Astrocyte of the cerebellum (primary cell): Measurements from ENCODE around the gene OR4E1.

Experiments used
- DNase-seq: peaks from one replicate; pipeline ENCODE4 v3.0.0-alpha.2; 2011; ENCODE audit warnings: low read depth
- H3K4me3 ChIP-seq: 2 replicates; pipeline ENCODE4 v1.5.1; 2011; ENCODE audit warnings: mild to moderate bottlenecking, low read depth, low read length, moderate library complexity
- in situ Hi-C: cut with HindIII; loops from 2 replicates; pipeline ENCODE4 v1.10.0; 2017; ENCODE audit warnings: low sequenced_read_pairs
- TF ChIP-seq, protein P1 (sequence below): IDR thresholded peaks from 2 replicates; pipeline ENCODE4 v1.5.1; 2012; ENCODE audit warnings: low read length, low read depth, moderate library complexity, mild to moderate bottlenecking; ENCODE audit errors: missing control alignments

OR4E1 gene

DNA sequence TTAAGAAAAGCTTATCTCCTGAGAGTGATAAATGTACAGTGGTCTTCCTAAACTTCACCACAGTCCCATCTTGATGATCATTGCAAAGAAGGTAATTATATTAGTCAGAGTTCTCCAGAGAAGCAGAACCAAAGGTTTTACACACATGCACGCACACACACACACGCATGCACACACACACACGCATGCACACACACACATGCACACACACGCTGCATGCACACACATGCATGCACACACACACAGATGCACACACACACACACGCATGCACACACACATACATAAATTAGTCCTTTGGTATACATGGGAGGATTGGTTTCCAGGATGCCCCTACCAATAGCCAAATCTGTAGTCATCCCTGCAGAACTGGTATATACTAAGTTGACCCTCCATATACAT lies 19.4 kb downstream of the OR4E1 start:
- DNase-seq: no peak
- no peak overlapping the region for H3K4me3 ChIP-seq
- TF ChIP-seq, protein P1, sequence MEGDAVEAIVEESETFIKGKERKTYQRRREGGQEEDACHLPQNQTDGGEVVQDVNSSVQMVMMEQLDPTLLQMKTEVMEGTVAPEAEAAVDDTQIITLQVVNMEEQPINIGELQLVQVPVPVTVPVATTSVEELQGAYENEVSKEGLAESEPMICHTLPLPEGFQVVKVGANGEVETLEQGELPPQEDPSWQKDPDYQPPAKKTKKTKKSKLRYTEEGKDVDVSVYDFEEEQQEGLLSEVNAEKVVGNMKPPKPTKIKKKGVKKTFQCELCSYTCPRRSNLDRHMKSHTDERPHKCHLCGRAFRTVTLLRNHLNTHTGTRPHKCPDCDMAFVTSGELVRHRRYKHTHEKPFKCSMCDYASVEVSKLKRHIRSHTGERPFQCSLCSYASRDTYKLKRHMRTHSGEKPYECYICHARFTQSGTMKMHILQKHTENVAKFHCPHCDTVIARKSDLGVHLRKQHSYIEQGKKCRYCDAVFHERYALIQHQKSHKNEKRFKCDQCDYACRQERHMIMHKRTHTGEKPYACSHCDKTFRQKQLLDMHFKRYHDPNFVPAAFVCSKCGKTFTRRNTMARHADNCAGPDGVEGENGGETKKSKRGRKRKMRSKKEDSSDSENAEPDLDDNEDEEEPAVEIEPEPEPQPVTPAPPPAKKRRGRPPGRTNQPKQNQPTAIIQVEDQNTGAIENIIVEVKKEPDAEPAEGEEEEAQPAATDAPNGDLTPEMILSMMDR: no peak
- in situ Hi-C loops: no loop called here

DNA sequence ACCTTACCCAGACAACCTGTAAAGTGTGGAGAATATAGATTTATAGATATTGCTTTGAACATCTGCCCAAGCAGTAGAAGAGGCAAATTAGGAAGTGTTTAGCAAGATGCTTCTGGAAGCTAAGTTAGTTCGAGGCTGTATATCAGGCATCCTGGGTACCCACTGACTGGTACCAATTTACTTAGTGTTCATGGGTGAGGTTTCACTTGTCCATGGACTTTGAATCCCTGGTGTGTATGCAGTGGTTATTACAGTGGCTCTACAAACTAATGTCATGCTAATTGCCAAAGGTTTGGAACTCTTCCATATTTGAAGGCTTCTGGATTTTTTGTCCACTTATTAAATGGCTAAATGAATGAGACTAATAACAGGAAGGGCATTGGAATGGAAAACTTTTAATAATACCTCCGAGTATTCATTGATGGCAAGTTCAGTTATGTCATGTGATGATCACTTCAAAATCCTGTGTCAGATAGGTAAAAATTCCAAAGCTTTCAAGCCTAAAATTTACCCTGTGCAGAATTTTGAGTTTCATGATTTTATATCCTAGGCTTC lies 20.2 kb downstream of the OR4E1 start, which contains the start of gene OR4E2:
Gene OR4E2, plus strand, starts transcription at position 505 of the 555 bp plus-strand sequence. CDS start 11,248 bp downstream, outside the sequence.
- no peak within 1 kb of the TSS for H3K4me3 ChIP-seq

DNA sequence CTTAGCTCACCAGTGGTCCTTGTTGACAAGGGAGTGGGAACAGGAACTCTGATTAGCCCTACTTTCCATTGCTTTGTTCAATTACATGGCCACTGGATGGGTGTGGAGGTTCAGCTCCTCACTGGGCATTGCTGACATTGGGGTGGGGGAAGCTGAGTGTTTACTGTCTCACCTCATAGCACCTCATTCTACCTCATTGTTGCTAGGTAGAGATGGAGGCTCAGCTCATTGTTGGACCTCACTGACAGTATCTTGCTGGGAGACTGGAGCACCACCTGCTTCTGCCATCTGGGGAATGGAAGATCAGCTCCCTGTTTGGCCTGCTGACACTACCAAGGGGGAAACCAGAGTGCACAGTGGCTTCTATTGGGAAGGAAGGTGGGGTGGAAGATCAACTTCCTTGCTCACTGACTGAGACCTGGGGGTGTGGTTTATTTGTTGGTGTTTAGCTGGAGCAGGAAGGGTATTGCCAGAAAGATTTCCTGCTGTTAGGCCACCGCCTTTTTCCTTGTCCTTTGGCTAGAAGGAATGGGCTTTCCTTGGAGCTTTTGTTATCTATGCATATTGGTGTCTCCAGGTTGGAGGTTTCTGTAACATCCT lies 21.3 kb downstream of the OR4E1 start:
- in situ Hi-C loops: no loop called here
- TF ChIP-seq, protein P1: no peak
- H3K4me3 ChIP-seq: no peak overlapping the region
- no peak for DNase-seq

More for the DNA sequence above, 20.2 kb downstream of the OR4E1 start, which contains the start of gene OR4E2:
- in situ Hi-C loops: no loop called here
- TF ChIP-seq, protein P1: no peak
- no peak for DNase-seq

DNA sequence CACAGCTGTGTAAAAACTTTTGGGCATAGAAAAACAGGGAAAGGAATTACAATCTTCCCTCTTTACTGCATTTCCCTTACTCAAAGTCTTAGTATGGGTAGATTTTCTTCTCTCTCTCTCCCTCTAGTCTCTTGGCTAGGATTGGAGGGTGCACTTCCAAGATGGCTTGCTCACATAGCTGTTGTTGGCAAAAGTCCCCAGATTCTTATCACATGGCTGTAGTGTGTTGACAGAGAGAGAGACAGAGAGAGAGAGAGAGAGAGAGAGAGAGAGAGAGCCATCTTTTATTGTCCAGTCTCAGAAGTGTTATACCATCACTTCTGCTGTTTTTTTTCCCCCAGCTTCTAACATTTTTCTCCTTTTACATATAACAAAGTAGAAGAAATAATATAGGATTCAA lies 26.2 kb downstream of the OR4E1 start:
- H3K4me3 ChIP-seq: no peak overlapping the region
- in situ Hi-C loops: no loop called here
- TF ChIP-seq, protein P1: no peak
- DNase-seq: no peak

DNA sequence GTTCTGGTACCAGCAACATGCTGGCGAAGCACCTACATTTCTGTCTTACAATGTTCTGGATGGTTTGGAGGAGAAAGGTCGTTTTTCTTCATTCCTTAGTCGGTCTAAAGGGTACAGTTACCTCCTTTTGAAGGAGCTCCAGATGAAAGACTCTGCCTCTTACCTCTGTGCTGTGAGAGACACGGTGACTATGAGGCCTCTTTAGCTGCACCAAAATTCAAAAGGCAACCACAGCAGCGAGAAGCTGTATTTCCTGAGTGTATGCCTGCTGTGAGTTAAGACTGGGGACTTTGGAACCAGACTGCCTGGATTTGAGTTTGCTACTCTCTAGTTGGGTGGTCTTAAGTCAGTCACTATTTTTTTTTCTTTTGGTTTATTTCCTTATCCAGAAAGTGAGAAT lies 30.2 kb downstream of the OR4E1 start:
- no peak overlapping the region for H3K4me3 ChIP-seq
- TF ChIP-seq, protein P1: no peak
- in situ Hi-C loops: no loop called here
- no peak for DNase-seq

DNA sequence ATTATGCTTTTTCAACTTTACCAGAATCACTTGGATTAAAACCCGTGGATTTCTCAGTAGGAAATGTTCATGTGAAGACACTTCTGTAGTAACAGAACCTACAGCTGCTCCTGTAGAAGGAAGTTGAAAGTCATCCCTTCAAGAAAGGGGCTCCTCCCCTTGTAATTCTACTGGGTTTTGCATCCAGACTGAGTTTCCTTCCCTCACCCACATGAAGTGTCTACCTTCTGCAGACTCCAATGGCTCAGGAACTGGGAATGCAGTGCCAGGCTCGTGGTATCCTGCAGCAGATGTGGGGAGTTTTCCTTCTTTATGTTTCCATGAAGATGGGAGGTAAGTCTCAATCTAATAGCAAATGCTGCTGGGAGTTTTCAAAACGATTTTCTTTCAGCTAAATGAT lies 30.9 kb downstream of the OR4E1 start:
- TF ChIP-seq, protein P1: no peak
- in situ Hi-C loops: no loop called here
- H3K4me3 ChIP-seq: no peak overlapping the region
- no peak for DNase-seq
